ENCODE data around the gene UBE2L3.
"Not testable (repeated sequence)": the region's sequence is repeated elsewhere in the genome, so short reads cannot be mapped to it uniquely, and the experiment has no call there.

The UBE2L3 gene

DNA sequence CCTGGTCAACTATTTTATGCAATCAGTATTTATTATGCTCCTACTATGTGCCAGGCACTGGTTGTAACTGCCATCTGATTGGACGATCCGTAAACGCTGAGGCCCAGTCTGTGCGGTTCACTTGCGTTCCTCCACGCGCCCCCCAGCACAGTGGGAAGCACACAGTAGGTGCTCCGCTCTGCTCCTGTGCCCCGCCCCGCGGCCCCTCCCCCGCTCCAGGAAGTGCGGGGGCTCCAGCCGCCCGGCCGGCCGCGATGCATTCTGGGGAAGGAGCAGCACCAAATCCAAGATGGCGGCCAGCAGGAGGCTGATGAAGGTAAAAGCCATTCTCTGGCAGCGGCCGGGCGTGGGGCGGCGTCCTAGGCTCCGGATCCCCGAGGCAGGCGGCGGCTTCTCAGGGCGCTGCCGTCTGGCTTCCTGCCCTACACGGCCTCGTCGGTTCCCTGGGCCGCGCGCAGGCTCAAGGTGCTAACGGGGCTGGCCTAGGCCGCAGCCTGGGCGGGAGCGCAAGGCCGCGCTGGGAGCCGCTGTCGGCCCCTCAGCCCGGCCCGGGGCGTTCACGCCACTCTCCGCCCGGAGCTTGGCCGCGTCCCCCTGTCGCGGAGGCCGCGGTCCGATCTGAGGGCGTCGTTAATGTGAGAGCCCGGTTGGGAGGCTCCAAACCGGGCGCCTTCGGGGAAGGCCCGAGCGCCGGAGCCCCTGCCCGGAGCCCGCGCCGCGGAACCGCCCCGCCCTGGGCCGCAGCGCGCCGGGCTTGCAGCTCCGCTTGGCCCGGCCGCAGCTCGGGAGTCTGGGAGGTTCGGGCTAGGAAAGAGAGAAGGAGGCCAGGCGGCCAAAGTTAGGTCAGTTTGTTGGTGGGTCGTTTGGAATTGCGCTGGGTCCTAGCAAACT is at the start of gene UBE2L3:
Gene UBE2L3 (plus strand): TSS at position 259 of the 891 bp plus-strand sequence. CDS start 31 bp downstream, at position 290.
- DNase-seq (ENCODE audit: insufficient read length, low spot score) (peak; percentile 96), FAIRE-seq (peak; percentile 82)

DNA sequence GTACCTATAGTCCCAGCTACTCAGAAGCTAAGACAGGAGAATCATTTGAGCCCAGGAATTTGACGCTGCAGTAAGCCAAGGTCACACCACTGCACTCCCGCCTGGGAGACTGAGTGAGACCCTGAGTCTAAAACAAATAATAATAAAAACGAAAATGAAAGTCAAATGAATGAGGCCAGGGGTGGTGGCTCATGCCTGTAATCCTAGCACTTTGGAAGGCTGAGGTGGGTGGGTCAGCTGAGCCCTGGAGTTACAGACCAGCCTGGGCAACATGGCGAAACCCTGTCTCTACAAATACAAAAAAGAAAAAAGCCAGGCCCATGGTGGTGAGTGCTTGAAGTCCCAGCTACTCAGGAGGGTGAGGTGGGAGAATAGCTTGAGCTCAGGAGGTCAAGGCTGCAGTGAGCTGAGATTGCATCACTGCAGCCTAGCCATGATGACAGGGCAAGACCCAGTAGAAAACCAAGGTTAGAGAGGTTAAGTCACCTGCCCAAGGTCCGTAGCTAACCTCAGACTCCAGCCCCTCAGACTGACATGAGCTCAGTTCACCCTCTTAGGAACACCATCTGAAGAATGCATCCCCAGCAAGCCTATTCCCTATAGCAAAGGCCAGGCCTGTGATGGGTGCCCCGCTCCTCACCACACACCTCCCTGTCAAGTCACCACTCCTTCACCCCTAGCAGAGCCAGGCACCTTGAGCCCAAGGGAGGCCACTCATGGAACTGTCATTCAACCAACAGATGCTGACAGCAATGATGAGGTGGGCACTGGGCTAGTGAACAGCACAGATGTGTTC is 40.6 kb upstream of the UBE2L3 start:
- not testable (repeated sequence) for FAIRE-seq; DNase-seq (ENCODE audit: insufficient read length, low spot score)

DNA sequence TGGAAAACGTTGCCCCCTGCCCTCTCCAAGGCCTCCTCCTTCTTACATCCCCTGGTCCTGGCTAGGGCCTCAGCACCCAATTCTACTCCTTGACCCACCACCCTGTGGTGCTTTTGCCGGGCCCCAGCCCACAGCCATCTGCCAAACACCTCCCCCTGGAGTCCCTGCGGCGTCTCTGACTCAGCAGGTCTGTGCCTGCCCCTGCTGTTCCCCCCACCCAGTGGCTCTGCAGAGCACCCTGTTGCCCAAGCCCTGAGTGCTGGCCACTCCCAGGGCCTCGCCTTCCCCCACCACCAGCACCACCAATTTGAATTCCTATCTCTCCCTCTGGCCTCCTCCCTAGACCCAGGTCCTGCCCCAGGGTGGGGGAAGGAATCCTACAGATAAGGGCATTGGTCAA is 36.0 kb upstream of the UBE2L3 start:
- FAIRE-seq; DNase-seq (ENCODE audit: insufficient read length, low spot score): not testable (repeated sequence)

DNA sequence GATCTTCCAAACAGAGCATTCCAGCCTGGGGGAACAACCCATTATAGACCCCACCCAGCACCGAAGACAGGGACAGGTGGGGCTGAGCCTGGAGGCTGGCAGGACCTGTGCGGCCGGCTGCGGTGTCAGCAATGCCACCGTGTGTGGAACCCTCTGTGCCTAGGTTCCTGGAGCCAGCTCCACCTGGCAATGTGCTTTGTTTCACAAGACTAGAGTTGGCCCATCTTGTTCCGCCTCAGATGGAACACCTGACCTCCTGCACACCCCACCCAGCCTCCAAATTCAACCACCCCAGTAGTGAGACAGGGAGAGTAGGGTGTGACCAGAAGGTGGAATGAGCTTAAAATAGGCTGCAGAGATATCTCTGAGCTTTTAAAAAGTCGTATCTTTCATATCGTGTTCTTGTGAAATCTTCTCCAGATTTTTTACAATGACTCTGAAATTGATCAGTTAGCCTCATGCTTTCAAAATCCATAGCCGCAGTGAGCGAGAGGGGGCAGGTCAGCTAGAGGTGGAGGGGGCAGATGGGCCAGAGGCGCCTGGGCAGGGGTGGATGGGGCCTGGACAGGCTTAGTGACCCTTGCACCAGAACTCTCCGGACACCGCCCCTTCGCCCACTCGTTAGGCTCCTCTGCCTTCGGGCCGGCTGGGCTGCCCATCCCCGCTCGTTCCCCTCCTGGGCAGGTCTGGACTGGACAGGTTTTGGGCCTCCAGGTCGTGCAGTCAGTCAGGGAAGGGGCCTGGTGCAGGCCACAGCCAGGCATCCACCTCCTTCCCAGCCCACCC is 34.5 kb upstream of the UBE2L3 start:
- FAIRE-seq; DNase-seq (ENCODE audit: insufficient read length, low spot score): not testable (repeated sequence)

DNA sequence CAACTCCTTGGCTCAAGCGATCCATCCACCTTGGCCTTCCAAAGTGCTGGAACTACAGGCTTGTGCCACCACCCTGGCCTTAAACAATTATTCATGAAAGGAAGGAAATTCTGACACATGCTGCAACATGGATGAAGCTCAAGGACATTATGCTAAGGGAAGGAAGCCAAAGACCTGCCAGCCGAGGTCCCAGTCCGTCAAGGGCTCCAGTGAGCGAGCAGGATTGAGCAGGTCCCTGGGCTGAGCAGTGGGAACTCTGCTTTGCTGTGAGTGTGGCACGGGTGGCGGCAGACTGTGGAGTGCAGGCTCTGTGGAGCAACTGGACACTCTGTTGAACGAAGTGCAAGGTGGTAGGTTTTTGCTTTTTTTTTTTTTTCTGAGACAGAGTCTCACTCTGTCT is 27.7 kb upstream of the UBE2L3 start:
- not testable (repeated sequence) for FAIRE-seq

DNA sequence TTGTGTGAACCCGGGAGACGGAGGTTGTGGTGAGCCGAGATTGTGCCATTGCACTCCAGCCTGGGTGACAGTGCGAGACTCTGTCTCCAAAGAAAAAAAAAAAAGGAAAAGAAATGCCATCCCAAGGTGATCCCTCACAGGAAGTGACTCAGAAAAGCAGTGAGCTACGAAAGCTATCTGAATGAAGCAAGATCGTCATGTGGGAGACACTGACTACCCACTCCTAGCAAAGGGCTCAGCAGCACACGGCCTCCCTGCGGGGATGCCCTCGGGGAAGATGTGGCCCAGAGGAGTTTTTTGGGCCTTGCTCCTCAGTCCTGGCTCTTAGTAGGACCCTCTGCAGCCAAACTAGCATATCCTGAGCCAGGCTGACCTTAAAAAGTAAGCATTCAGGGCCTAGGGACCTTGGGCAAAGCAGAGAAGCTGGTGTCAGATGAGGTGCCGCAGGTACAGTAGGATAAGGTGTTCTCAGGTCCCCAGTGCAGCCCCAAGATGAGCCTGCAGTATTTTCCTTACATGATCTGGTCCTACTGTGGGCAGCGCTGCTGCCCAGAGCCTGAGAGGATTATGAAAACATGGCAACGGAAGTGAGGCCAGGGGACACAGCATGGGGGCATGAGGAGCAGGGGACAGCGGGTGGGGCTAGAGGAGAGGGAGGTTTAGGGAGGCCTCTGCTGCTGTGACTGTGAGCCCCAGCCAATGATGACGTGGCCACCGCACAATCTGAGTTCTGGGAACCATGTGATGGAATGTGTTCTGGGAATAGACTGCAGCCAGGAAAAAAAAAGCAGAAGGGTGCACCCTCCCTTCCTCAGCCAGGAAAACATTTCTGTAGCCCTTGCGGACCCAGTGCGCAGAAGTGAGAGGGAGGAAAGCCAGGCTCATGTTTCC is 22.8 kb upstream of the UBE2L3 start:
- not testable (repeated sequence) for FAIRE-seq; DNase-seq (ENCODE audit: insufficient read length, low spot score)

More for the DNA sequence above, 27.7 kb upstream of the UBE2L3 start:
- not testable (repeated sequence) for DNase-seq (ENCODE audit: insufficient read length, low spot score)

DNA sequence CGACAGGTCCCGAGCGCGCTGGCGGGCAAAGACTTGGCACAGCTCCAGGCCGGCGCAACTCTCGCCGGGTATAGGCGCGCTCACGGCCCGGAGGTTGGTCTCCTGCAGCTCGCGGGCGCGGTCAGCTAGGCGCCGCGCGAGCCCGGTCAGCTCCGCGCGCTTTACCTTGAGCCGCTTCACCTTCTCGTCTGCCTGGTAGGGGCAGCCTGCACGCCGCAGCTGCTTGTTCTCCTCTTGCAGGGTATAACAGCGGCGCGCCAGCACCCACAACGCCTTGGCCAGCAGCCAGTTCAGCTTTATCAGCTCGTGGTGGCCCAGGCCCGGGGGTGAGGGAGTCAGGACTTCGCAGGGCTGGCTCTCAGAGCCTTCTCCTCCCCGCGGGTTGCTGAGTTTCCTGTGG is 18.0 kb upstream of the UBE2L3 start:
- not testable (repeated sequence) for FAIRE-seq; DNase-seq (ENCODE audit: insufficient read length, low spot score)

DNA sequence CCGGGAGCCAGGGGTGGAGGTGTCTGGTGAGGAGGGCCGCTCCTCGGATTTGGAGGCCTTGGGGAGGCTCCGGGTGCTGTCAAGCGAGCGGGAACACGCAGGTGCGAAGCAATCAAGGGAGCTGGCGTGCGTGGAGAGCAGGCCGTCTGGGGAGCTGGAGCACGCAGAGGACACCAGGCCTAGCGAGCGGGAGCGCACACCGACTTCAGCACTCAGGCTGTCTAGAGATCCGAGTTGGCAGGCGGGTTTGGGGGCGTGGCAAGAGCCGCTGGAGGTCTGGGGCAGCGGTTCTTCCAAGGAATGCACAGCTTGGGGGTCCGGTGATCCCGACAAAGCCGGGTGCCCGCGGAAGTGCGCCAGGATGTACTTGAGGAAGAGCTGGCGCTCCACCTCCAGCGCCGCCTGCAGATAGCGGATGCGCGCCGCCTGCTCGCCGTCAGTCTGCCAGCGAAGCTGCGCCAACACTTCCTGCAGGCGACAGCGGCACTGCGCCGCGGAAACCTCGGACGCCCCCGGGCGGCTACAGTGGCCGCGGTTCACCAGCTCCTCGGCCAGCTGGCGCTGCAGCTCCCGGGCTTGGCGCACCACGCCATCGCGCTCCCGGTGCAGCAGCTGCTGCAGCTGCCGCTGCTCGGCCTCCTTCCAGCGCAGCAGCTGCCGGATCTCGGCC is 17.4 kb upstream of the UBE2L3 start:
- not testable (repeated sequence) for FAIRE-seq

DNA sequence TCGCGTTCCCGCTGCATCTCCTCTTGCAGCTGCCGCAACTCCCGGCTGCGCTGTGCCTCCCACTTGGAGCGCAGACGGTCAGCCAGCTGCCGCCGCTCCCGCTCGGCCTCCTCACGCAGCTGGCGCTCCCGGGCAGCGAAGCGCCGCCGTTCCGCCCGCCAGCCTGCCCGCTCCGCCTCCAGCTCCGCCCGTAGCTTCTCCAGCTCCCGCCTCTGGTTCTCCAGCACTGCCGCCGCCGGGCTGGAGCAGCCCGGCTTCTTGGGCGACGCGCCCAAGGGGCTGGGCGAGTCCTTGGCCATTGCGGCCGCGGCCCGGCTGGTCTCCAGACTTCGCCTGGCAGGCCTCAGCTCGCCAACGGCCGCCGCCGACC is 16.9 kb upstream of the UBE2L3 start:
- FAIRE-seq; DNase-seq (ENCODE audit: insufficient read length, low spot score): not testable (repeated sequence)

More for the DNA sequence above, 17.4 kb upstream of the UBE2L3 start:
- DNase-seq (ENCODE audit: insufficient read length, low spot score) = not testable (repeated sequence)

DNA sequence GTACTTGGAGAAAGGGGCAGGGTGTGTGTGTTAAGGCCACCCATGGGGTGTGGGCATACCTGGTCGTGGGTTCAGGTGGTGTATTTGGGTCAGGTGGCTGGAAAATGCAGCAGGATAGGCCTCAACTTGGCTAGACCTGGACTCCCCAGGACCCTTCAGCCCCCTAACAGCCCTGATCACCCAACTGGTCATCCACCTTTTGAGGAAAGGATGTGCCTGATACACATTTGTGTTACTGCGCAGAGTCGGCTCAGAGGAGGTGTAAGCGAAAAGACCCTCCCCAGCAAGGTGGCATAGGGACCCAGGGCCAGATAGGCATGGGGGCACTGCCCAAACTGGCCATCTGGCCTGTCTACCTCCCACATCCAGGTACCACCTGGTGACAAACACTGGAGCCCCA is 16.2 kb upstream of the UBE2L3 start, which contains the start of gene RIMBP3C:
Gene RIMBP3C (minus strand): TSS at position 101 of the 400 bp plus-strand sequence. CDS start 485 bp downstream, outside the sequence.
- FAIRE-seq; DNase-seq (ENCODE audit: insufficient read length, low spot score): not testable (repeated sequence)

DNA sequence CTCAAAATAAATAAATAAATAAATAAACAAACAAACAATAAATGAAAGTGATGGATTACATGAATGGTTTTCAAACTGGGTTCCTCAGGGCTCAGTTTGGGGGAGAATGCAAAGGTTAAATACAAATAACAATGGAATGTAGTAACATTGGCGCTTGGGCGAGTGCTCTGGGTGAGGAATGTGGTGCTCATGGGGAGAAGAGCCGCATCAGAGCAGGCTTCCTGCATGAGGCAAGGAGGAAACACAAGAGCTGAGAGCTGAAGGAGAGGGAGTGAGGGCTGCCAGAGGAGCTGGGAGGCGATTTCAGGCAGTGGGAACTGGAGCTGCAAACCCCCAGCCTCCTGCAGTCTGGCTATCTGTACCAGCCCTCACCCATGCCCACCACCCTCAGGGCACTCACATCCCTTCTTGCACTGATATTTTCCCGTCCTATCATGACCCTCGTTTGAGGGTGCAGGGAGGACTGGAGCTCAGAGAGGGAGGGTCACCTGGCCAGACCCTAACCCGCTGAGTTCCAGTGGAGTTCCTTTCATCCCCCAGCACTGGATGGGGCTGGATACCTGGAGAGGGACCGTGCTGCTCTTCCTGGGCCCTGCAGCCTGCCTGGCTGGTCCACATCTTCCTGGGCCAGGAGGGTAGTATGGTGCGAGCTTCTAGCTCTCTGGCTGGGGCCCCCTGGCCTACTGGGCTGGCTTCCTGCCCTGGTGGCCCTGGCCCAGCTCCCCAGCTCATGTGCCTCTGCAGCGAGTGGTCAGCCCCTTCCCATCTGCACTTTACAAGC is 8.0 kb upstream of the UBE2L3 start:
- FAIRE-seq; DNase-seq (ENCODE audit: insufficient read length, low spot score): not testable (repeated sequence)

DNA sequence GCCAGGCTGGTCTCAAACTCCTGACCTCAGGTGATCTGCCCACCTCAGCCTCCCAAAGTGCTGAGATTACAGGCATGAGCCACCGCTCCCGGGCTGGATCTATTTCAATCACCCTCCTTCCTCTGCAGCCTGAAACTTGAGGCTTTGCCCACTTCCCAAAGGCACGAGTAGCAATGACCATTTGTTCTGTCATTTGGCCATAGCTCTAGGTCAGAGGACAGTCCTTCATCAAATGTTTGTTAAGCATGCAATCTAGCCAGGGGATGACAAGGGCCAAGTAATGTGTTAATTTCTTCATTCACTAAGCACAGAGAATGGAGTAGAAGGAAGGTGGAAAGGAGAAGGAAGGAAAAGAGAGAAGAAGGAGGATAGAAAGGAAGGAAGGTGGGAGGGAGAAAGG is 6.9 kb upstream of the UBE2L3 start:
- FAIRE-seq; DNase-seq (ENCODE audit: insufficient read length, low spot score): not testable (repeated sequence)

DNA sequence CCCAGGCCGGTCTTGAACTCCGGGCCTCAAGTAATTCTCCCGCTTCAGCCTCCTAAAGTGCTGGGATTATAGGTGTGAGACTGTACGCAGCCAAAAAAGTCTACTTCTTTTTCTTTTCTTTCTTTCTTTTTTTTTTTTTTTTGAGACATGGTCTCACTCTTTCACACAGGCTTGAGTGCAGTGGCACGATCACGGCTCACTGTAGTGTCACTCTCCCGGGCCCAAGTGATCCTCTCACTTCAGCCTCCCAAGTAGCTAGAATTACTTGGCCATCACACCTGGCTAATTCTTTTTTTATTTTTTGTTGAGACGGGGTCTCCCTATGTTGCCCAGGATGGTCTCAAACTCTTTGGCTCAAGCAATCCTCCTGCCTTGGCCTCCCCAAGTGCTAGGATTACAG is 3.6 kb upstream of the UBE2L3 start:
- FAIRE-seq = no peak
- no peak for DNase-seq (ENCODE audit: insufficient read length, low spot score)

DNA sequence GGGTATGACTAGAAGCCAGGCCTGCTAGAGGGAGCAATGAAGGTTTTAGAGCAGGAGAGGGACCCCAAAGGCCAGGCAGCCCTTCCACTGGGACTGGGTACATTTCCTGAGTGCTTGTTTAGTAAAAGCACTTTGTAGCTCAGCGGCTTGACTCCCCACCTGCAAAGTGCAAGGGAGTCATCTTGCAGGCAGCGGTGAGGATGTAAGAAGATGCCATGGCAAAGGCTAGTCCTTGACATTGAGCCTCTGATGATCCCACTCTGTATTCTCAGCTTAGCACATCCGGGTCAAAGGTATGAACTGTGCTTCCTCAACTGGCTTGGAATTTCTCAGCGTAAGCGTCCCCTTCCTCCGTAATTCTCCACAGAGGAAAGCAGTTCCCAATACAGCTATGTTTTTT is 3.1 kb upstream of the UBE2L3 start:
- no peak for DNase-seq (ENCODE audit: insufficient read length, low spot score)
- FAIRE-seq = no peak

DNA sequence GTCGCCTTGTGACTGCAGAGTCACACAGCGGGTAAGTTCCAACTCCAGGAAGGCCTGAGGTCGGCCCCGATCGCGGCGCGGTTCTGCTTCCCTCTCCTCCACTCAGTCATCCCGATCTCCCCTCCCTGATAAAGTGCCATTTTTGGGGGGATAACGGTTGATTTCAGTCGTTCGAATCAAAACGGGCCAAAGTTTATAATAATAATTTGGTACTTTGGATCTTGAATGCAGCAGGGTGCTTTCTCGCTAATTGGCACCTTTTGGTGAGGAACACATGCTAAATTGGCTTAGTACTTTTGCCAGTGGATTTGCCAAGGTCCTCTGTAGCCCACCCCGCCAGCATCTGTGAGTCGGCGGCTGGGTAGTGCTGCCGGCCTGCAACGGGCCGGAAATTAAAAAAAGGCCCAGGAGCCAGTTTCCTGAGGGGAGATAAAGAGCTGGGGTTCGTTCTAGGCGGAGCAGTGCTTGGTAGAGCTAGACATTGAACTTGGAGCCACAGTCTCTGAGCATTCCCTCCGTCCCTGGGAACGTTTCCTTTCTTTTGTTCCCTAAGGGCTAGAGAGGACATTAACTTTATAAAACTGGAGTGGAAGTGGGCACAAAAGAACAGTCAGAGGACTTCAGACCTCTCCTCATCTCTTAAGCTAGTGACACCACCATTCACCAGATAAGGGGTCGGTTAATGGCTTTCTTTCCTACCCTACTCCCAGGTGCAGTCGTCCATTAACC is 997 bp downstream of the UBE2L3 start:
- DNase-seq (ENCODE audit: insufficient read length, low spot score) = no peak
- FAIRE-seq = no peak

DNA sequence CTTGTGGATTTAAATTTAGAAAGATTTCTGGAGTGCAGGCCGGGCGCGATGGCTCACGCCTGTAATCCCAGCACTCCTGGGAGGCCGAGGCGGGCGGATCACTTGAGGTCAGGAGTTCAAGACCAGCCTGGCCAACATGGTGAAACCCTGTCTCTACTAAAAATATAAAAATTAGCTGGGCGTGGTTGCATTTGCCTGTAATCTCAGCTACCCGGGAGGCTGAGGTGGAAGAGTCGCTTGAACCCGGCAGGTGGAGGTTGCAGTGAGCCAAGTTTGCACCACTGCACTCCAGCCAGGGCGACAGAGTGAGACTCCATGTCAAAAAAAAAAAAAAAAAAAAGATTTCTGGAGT is 1.5 kb downstream of the UBE2L3 start:
- FAIRE-seq; DNase-seq (ENCODE audit: insufficient read length, low spot score): not testable (repeated sequence)

DNA sequence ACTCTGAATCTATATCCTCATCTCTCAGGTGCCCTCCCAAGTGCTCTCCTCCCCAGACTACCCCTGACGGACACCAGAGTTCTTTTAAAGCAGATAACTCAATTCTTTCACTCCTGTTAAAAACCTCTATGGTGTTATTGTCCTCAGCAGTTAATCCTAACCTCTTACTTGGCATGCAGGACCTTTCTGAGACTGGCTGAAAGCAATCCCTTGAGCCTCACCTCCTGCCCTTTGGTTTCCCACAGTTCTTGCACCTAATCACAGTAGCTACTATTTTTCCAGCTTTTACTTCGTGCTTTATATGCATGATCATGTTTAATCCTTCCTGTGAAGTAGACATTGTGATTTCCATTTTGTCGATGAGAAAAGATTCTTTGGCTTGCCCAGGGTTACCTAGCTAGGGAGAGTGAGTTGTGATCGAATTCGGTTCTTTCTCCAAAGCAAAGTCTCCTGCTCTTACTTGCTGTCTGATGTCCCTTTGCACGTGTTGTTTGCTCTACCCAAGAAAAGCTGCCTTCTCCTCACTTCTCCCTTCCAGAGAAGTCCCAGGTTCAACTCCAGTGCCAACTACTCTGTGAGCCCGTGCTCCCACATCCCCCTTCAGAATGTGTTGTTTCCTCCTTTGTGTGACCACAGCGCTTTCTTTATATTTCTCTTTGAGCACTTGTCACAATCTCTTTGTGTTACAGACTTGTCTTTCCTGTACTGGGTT is 2.1 kb downstream of the UBE2L3 start:
- FAIRE-seq = no peak
- DNase-seq (ENCODE audit: insufficient read length, low spot score) = no peak
